HuH-7.5 (cell line): Measurements from ENCODE around the gene EHD2.
"Not testable (repeated sequence)": the region's sequence is repeated elsewhere in the genome, so short reads cannot be mapped to it uniquely, and the experiment has no call there.

ENCODE experiments used
- DNase-seq: peaks from one replicate; pipeline ENCODE4 v3.0.0; 2011; ENCODE audit warnings: low spot score

The EHD2 gene

DNA sequence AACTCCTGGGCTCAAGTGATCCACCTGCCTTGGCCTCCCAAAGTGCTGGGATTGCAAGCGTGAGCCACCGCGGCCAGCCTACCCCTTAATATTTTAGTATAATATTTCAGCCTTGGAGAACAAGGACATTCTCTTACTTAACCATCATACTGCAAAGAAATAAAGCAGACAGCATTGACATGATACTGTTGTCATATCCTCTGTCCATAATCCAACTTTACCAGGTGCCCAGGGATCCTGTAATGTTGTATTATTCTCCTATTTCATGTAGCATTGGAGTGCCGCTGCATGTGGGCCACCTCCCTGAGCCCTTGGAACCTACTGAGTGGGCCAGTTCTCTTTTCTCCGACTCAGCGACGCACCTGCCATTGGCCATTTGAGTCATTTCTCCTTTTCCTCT is 21.4 kb upstream of the EHD2 start:
- DNase-seq: no peak

DNA sequence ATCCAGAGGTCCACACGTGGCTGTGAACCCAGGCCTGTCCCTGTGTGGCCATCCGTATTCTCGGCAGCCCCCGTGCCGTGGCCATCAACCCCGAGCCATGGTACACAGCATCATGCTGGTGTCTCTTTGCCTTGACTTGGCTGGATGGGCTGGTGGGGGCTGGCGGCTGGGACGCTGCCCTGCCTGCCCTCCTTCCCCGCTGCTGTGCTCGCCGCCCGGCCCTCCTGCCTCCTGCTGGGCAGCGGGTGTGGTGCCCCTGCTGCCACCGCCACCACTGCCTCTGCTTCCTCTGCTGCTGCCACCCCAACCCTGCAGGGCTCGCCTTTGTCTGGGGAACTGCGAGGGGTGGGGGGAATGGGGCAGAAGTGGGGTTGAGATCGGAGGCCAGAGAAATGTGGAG is 19.7 kb upstream of the EHD2 start:
- DNase-seq: no peak

DNA sequence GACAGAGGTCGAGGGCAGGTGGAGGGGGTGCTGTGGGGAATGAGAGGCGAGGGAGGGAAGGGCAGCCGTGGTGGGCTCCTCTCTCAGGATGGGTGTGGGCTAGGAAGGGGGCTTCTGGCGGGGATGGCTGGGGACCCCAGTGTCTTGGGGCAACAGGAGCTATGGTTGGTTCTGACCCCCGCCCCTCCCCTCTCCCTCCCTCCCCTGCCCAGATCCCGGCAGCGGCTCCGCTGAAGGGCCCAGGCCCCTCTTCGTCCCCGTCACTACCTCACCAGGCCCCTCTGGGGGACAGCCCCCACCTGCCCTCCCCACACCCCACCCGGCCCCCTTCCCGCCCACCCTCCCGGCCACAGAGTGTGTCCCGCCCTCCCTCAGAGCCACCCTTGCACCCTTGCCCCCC is 19.3 kb upstream of the EHD2 start:
- DNase-seq: no peak

DNA sequence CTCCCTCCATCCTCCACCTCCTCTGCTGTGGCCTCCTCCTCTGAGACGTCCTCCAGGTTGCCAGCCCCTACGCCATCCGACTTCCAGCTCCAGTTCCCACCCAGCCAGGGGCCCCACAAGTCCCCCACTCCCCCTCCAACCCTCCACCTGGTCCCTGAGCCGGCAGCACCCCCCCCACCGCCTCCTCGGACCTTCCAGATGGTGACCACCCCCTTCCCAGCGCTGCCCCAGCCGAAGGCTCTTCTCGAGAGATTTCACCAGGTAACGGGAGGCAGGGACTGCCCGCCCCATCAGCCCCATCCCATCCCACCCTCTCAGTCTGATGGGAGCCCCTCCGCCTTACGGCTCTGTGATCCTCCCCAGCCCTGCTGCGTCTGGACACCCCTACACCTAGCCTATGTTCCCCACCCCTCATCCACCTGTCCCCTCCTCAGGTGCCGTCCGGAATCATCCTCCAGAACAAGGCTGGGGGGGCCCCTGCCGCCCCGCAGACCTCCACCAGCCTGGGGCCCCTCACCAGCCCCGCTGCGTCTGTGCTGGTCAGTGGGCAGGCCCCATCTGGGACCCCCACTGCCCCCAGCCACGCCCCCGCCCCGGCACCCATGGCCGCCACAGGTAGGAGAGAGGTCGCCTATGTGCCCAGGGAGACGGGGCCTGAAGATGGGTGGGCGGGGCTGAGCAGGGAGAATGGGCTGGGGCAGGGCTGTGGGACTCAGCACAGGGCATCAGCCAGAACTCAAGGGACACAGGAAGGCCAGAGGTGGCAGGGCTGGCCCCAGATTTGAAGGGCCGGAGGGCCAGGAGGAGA is 18.6 kb upstream of the EHD2 start:
- no peak for DNase-seq

DNA sequence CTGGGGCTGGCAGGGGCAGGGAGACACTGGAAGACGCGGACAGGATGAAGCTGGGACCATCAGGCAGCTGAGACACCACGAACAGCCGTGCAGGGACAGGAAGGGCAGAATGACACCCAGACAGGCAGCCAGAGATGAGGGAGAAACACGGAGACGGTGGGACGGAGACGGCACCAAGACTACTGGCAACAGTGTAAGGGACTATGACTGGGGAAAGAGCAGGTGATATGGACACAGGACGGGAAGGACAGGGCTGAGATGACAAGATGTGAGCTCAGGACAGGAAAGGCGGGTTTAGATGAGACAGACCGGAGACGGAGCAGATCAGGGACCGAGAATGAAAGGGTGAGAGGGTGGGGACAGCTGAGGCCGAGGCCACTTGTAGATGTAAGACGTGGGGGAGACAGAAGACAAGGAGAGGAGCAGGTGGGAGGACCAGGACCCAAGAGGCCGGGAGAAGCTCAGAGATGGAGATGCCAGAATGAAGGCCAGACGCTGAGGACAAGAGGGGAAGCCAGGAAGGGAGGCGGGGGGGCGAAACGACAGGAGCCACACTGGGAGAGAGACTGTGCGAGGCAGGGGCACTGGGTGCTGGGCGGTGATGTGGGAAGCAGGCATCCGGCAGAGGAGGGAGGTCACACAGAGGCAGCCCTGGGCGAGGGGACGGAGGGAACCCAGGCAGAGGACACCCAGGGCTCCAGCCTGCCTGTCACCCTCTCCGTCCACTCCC is 17.5 kb upstream of the EHD2 start:
- no peak for DNase-seq

DNA sequence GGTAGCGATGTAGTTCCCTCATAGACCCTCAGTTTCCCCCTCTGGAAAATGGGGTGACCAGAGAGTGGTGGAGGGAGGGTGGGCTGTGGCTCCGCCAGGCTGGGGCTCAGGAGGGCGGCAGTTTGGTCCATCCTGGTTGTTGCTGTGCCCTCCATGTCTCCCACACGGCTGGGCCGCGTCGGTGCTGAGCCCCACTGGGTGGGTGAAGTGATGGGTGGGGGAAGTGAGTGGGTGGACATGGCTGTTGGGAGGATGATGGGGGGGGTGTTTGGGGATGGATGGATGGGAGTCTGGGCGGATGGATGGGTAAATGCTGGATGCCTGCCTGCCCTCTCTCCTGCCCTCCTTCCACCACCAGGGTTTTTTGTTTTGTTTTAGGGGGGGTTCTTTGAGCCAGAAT is 16.6 kb upstream of the EHD2 start:
- DNase-seq: no peak

DNA sequence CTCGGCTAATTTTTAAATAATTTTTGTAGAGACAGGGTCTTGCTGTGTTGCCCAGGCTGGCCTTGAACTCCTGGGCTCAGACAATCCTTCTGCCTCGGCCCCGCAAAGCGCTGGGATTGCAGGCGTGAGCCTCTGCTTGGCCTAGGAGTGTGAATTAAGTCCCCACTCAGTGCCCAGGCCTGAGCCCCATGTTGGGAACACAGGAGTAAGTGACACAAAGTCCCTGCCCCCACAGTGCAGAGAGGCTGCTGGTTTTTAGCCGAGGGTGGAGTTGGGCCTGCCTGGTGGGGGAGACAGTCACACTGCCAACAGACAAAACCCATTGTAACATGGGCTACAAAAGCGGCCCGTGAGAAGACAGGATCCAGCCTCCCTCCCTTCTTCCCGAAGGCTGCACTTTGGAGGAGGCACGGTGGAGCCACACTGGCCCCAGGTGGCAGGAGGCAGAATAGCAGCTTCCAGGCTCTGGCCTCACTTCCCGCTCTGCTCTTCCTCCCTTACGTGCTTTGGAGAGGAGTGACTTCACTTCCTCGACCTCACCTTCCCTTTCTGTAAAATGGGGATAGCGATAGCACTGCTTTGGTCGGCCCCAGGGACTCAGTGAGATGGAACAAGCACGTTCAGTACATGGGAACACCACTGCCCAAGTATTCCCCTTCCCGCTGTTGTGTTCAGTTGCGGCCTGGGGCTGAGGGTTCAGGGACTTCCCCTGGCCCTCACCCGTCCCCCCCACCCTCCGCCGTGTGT is 15.2 kb upstream of the EHD2 start:
- peak; percentile 96 for DNase-seq

DNA sequence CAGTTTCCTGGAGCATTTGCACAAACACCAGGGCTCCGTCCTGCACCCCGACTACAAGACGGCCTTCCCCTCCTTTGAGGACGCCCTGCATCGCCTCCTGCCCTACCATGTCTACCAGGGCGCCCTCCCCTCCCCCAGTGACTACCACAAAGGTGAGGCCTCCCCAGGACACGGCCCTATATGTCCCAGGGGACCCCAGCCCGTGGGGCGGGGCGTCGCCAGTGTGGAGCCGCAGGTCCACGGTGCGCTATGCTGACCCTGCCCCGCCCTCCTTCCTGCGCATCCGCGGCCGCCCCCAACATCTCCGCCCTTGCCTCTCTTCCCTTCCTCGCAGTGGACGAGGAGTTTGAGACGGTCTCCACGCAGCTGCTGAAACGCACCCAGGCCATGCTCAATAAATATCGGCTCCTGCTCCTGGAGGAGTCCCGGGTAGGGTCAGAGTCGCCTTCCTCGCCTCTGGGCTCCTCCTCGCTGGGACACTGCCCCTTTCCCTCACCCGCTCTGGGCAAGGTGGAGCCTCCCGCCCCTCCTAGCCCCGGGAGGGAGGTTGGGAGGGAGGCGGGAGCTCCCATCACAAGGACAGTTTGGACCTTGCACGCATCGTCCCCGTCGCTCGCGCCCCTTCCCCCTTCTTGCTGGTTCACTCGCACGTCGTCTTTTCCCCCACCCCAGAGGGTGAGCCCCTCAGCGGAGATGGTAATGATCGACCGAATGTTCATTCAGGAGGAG is 14.4 kb upstream of the EHD2 start:
- no peak for DNase-seq

DNA sequence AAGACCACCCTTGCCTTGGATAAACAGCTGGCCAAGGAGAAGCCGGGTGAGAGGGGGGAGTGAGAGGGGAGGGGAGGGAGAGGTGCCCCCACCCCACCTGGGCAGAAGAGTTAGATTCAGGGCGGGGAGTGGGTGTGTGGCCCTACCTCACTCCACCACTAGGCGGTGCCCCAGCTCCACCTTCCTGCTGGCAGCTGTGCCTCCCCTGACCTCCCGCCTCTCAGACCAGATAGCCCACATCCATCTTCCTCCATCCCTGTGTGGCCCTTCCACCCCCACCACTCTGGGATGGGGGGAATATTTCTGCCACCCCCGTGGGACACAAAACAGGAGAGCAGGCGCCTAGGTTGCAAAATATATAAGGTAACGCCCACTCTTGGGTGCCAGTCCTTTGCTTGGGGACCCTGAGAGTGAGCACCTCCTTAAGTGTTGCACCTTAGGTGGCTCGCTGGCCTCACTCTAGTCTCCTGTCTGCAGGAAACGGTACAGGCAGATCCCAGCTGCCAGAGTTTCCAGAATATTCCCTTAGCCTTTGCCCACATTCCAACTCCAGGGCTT is 13.8 kb upstream of the EHD2 start:
- DNase-seq: peak; percentile 97

DNA sequence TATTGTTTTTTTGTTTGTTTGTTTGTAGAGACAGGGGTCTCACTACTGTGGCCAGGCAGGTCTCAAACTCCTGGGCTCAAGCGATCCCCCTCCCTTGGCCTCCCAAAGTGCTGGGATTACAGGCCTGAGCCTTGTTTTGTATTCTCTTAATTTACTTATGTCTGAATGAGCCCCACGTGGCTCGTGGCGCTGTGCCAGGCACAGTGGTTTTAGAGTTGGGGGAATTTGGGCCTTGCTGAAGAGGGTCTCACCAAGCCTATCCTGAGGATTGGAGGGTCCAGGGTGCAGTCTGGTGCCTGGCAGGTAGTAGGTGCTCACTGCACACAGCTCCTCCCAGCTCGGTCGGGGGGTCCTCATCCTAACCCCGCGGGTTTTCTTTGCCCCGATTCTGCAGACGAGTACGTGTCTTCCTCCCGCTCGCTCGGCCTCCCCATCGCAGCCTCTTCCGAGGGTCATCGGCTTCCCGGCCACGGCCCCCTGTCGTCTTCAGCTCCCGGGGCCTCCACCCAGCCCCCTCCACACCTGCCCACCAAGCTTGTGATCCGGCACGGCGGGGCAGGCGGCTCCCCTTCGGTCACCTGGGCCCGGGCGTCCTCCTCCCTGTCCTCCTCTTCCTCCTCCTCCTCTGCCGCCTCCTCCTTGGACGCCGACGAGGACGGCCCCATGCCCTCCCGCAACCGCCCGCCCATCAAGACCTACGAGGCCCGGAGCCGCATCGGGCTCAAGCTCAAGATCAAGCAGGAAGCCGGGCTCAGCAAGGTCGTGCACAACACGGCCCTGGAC is 12.1 kb upstream of the EHD2 start:
- no peak for DNase-seq

DNA sequence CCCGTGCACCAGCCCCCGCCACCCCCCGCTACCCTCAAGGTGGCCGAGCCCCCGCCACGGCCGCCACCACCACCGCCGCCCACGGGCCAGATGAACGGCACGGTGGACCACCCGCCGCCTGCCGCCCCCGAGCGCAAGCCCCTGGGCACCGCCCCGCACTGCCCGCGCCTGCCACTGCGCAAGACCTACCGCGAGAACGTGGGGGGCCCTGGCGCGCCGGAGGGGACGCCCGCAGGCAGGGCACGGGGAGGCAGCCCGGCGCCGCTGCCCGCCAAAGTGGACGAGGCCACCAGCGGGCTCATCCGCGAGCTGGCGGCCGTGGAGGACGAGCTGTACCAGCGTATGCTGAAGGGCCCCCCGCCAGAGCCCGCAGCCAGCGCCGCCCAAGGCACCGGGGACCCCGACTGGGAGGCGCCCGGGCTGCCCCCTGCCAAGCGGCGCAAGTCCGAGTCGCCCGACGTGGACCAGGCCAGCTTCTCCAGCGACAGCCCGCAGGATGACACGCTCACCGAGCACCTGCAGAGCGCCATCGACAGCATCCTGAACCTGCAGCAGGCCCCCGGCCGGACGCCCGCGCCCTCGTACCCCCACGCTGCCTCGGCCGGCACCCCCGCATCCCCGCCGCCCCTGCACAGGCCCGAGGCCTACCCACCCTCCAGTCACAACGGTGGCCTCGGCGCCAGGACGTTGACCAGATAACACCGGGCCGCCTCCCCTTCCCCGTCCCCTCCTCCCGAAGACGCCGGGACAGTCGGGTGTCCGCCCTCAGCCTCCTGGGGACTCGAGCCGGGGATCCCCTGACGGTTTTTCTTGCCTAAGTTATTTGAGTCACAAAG is 11.3 kb upstream of the EHD2 start:
- no peak for DNase-seq

DNA sequence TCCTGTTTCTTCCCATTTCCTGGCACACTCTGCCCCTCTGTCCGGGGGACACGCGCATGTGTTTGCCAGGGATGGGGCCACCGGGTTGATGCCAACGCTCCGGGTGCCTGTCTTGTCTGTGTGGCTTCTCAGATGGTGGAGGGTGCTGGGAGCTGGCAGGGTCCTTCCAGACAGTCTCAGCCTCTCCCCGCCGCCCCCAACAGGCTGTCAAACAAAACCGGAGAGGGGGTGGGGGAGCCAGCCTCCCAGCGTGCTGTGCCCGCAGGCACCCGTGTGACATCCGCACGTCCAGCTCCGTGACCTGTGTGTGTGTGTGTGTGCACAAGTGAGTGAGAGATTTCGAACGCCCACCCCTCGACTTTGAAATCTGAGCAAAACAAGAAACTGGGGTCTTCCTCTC is 10.6 kb upstream of the EHD2 start:
- DNase-seq: no peak

DNA sequence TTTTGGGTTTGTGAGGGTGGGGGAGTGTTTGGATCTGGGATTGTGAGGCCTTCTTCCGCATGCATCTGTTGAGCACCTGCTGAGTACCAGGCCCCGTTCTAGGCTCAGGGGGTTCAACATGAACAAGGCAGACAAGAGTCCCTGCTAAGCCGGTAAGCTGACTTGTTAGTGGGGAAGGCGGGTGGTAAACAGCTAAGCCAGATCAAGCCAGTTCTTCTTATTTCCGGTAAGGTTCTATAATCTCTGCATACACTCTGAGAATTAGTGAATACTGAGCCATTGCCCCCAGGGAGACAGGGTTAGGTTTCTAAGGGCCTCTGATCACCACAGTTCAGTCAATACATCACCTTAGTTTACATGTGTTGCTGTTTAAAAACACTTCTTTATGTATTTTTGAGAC is 9.9 kb upstream of the EHD2 start:
- DNase-seq: no peak

DNA sequence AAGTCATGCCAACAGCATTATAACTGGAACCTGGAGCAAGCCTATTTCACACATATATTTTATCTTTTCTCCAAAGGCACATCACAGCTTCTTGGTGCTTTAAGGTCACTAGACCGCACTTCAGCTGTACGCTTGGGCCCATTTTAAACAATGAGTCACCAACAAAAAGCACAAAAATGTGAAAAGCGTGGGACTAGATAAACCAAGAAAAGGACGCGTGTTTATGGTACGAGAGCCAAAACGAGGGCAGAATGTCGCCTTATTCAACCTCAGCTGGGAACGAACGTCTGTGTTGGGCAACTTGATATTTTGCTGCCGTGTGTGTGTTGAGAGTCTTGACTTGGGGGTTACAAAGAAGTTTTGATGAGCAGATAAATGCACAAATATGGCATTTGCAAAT is 9.2 kb upstream of the EHD2 start:
- DNase-seq: no peak

DNA sequence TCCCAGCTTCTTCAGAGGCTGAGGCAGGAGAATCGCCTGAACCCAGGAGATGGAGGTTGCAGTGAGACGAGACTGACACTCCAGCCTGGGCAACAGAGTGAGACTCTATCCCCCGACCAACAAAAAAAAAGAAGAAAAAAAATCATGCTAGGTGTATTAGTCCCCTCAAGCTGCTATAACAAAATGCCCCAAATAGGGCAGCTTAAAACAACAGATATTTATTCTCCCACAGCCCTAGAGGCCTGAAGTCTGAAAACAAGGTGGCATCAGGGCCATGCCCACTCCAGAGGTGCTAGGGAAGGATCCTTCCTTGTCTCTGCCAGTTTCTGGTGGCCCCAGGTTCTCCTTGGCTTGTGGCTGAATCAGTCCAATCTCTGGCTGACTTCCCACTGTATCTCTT is 8.6 kb upstream of the EHD2 start:
- no peak for DNase-seq

DNA sequence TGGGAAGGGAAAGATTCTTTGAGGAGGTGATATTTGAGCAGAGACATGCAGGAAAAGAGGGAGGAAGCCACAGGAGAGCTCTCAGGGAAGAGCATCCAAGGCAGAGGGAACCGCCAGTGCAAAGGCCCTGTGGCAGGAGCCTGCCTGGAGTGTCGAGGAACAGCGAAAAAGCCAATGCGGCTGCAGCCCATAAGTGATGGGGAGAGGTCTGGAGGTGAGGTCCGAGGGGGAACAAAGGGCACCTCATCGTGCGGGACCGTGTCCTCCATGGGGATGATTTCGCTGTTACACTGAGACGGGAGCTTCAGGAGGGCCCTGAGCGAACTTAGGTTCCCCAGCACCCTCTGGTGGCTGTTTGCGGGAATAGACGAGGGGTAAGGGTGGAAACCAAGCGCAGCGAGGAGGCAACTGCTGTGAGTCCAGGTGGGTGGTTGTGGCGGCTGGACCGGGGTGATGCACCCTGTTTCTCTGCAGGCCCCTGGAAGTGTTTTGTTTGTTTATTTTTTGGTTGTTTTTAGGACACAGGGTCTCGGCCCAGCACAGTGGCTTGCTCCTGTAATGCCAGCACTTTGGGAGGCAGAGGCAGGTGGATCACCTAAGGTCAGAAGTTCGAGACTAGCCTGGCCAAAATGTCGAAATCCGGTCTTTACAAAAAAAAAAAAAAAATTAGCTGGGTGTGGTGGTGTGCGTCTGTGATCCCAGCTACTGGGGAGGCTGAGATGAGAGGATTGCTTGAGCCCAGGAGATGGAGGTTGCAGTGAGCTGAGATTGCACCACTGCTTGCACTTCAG is 5.9 kb upstream of the EHD2 start:
- peak; percentile 85 for DNase-seq

DNA sequence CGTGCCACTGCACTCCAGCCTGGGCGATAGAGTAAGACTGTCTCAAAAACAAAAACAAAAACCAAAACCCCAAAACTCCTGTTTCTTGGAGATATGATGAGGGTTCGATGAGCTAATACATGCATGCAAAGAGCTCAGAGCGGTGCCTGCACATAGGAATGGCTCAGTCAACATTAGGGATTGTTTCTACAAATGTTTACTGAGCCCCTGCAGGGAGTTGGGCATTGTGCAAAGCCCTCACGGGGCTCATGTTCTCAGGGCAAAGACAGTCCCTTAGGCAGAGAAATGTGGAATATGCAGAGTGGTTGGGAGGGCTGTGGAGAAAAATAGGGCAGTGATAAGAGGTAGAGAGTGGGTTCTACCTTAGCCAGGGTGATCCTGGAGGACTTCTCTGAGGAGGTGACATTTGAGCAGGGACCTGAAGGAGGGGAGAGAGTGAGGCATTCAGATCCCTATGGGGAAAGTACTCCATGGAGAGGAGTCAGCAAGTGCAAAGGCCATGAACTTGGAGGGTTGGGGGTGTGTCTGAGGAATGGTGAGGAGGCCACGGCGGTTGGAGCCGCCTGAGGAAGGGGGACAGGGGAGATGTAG is 1.5 kb upstream of the EHD2 start:
- no peak for DNase-seq

DNA sequence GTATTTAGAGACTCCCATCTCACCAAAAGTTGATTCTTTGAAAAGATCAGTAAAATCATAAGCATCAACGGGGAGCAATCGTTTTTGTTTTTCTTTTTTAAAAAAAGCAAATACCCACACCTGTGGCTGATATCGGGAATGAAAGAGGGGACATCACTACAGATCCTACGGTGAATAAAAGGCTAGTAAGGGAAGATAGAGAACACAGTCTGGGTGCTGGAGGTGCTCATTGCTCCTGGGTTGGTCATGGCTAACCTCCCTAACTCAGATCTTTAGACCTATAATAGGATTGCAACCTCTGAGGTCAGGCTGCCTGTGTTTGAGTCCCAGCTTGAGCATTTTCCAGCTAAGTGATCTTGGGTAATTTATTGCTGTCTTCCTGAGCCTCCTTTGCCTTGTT is 1.1 kb downstream of the EHD2 start:
- no peak for DNase-seq

DNA sequence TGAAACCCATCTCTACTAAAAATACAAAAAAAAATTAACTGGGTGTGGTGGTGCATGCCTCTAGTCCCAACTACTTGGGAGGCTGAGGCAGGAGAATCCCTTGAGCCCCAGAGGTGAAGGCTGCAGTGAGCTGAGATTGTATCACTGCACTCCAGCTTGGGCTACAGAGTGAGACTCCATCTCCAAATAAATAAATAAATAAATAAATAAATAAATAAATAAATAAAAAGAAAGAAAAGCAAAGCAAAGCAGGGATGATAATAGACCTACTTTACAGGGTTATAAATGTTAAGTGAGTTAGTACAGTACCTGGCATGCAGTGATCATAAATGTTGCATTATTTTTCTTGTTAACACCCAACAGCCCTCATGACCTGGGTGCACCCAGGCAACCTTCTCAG is 1.6 kb downstream of the EHD2 start:
- DNase-seq: not testable (repeated sequence)
